Lower leg skin (tissue), 4 donors: ENCODE results near the gene SYTL1. TPM values are rescaled to one million over a fixed set of nuclear protein-coding genes. Genes with fewer than 3 reads are reported as not detected.

Experiments
- DNase-seq, 2 donors: peaks; one replicate each; pipeline ENCODE4 v3.0.0-alpha.2; 2019; ENCODE audit warnings: low spot score in 2 of 2
- H3K4me3 ChIP-seq: fragments of 200-600 bp; sonication (generic); 2 replicates; pipeline ENCODE4 v1.5.1; 2017; ENCODE audit warnings: mild to moderate bottlenecking, low read depth; ENCODE audit not compliant: poor library complexity, severe bottlenecking
- CTCF ChIP-seq, 3 donors: fragments of 450-650 bp; IDR thresholded peaks; one replicate each; pipeline ENCODE4 v1.5.1; 2016; ENCODE audit warnings: antibody characterized with exemption in 3 of 3, mild to moderate bottlenecking in 3 of 3, moderate library complexity in 2 of 3
- POLR2A ChIP-seq, 2 donors: fragments of 450-650 bp; IDR thresholded peaks; one replicate each; pipeline ENCODE4 v1.6.1; 2016 to 2017; ENCODE audit warnings: antibody characterized with exemption in 2 of 2, mild to moderate bottlenecking in 1 of 2, moderate library complexity in 1 of 2
- WGBS, 2 donors: methylation state at CpG; one replicate each; pipeline ENCODE4 v1.1.5; 2018; 5-methylcytosine and 5-hydroxymethylcytosine counted together
- intact Hi-C: fragments of 100-400 bp; cut with DNase I; formaldehyde crosslinking; loops from one replicate; pipeline ENCODE4 v1.15.0; 2023; ENCODE audit warnings: low total_unique reads
- total RNA-seq, 4 donors: library from RNA; depleted of rRNA; stranded (reverse); fragments of >200 nt; gene quantifications; one replicate each; pipeline ENCODE4 v1.1.0, GENCODE V29; 2016

Gene SYTL1
- total RNA-seq, 4 donors from 2014 or later = 183 to 231 (median 219) TPM

GRCh38 chr1:27377760-27378495 is 36.1 kb downstream of the SYTL1 start:
- intact Hi-C loops = no loop called here
- 55 to 64% methylated on average over 11 to 12 of the region's 12 CpGs for WGBS, 2 donors
- H3K4me3 ChIP-seq = no peak overlapping the region
- TF ChIP-seq POLR2A (IDR thresholded peaks at IDR 0.05) (no peak), CTCF (IDR thresholded peaks at IDR 0.05) (no peak)
- DNase-seq = no peak

- H3K4me3 ChIP-seq = no peak overlapping the region
- no peak for DNase-seq
- intact Hi-C loops = loop anchor here (10.0 kb wide), 1 partner anchor 45 kb away; no protein-coding TSS in a partner anchor
- TF ChIP-seq POLR2A (IDR thresholded peaks at IDR 0.05) (no peak), CTCF (IDR thresholded peaks at IDR 0.05) (no peak)
- 54 to 65% methylated on average over 9 to 11 of the region's 11 CpGs for WGBS, 2 donors
Measured at GRCh38 chr1:27379564-27380122, 37.8 kb downstream of the SYTL1 start.

- intact Hi-C loops = loop anchor here (10.0 kb wide), 1 partner anchor 45 kb away; no protein-coding TSS in a partner anchor
- WGBS, 2 donors = 83% methylated on average over 1 of the region's 4 CpGs; no CpG with 5 or more reads in 1 of the 2 donors
- no peak for TF ChIP-seq CTCF (IDR thresholded peaks at IDR 0.05)
- TF ChIP-seq POLR2A (IDR thresholded peaks at IDR 0.05) = no peak
- no peak overlapping the region for H3K4me3 ChIP-seq
- no peak for DNase-seq
Measured at GRCh38 chr1:27380224-27380623, 38.4 kb downstream of the SYTL1 start.

- H3K4me3 ChIP-seq = no peak overlapping the region
- intact Hi-C loops = loop anchor here (10.0 kb wide), 1 partner anchor 46 kb away; no protein-coding TSS in a partner anchor
- WGBS, 2 donors = 53 to 57% methylated on average over 12 of the region's 12 CpGs
- TF ChIP-seq POLR2A (IDR thresholded peaks at IDR 0.05) (no peak), CTCF (IDR thresholded peaks at IDR 0.05) (no peak)
- DNase-seq = no peak
Measured at GRCh38 chr1:27380766-27381733, 39.2 kb downstream of the SYTL1 start.

- WGBS, 2 donors = 67 to 71% methylated on average over 17 to 18 of the region's 18 CpGs
- intact Hi-C loops = loop anchor here (10.0 kb wide), 1 partner anchor 47 kb away; no protein-coding TSS in a partner anchor
- no peak for TF ChIP-seq POLR2A (IDR thresholded peaks at IDR 0.05)
- no peak for TF ChIP-seq CTCF (IDR thresholded peaks at IDR 0.05)
- DNase-seq = no peak
- no peak overlapping the region for H3K4me3 ChIP-seq
Measured at GRCh38 chr1:27381969-27382762, 40.3 kb downstream of the SYTL1 start.
